Keratinocyte (primary cell): ENCODE measurements around the gene RIBC1. TPM values are rescaled to one million over a fixed set of nuclear protein-coding genes. Genes with fewer than 3 reads are reported as not detected.

Experiments used
- DNase-seq: peaks from one replicate; pipeline ENCODE4 v3.0.0-alpha.2; 2011; ENCODE audit warnings: low read depth, missing footprints, low spot score
- FAIRE-seq: peaks from 2 replicates; lab custom pipeline; 2011; peaks lifted over from hg19 to GRCh38; lab: Jason Lieb, UNC
- H2AFZ ChIP-seq: 2 replicates; pipeline ENCODE4 v1.6.0; 2012; ENCODE audit warnings: low read length, control low read depth, inconsistent platforms; ENCODE audit not compliant: control insufficient read depth
- H3K27ac ChIP-seq: 2 replicates; pipeline ENCODE4 v1.5.1; 2011; ENCODE audit warnings: low read length; ENCODE audit not compliant: control insufficient read depth, insufficient read depth
- H3K27me3 ChIP-seq: 3 replicates; pipeline ENCODE4 v1.6.0; 2011; ENCODE audit warnings: low read length; ENCODE audit not compliant: control insufficient read depth, insufficient read depth; ENCODE audit errors: extremely low read depth
- H3K36me3 ChIP-seq, 2 experiments: 2 replicates in 1 of 2; 3 replicates in 1 of 2; pipeline ENCODE4 v1.5.1; 2011; ENCODE audit warnings: low read length in 2 of 2, mild to moderate bottlenecking in 1 of 2; ENCODE audit not compliant: control insufficient read depth in 2 of 2, insufficient read depth in 2 of 2; ENCODE audit errors: extremely low read depth in 1 of 2
- H3K4me1 ChIP-seq: 3 replicates; pipeline ENCODE4 v1.5.1; 2011; ENCODE audit warnings: low read length; ENCODE audit not compliant: control insufficient read depth, insufficient read depth; ENCODE audit errors: extremely low read depth
- H3K4me2 ChIP-seq: 3 replicates; pipeline ENCODE4 v1.6.0; 2011; ENCODE audit warnings: low read depth, low read length; ENCODE audit not compliant: control insufficient read depth, insufficient read depth; ENCODE audit errors: extremely low read depth
- H3K4me3 ChIP-seq, 3 experiments: fragments of 200-600 bp in 1 of 3; sonication (generic) in 1 of 3; 2 replicates in 2 of 3; 3 replicates in 1 of 3; pipeline ENCODE4 v1.5.1; 2011 to 2016; ENCODE audit warnings: low read length in 3 of 3, mild to moderate bottlenecking in 3 of 3, control low read depth in 2 of 3, inconsistent platforms in 1 of 3, low read depth in 1 of 3, mixed read lengths in 1 of 3, mixed run types in 1 of 3, moderate library complexity in 1 of 3; ENCODE audit not compliant: control insufficient read depth in 2 of 3, insufficient read depth in 2 of 3; ENCODE audit errors: extremely low read depth in 1 of 3
- H3K79me2 ChIP-seq: 2 replicates; pipeline ENCODE4 v1.6.0; 2012; ENCODE audit warnings: low read length; ENCODE audit not compliant: control insufficient read depth, insufficient read depth
- H3K9ac ChIP-seq: 3 replicates; pipeline ENCODE4 v1.6.0; 2011; ENCODE audit warnings: low read length; ENCODE audit not compliant: control insufficient read depth, insufficient read depth; ENCODE audit errors: extremely low read depth
- H3K9me1 ChIP-seq: 3 replicates; pipeline ENCODE4 v1.6.0; 2011; ENCODE audit warnings: low read length; ENCODE audit not compliant: control insufficient read depth, insufficient read depth; ENCODE audit errors: extremely low read depth
- H3K9me3 ChIP-seq: 2 replicates; pipeline ENCODE4 v1.5.1; 2012; ENCODE audit warnings: low read depth, low read length; ENCODE audit not compliant: control insufficient read depth
- H4K20me1 ChIP-seq: 3 replicates; pipeline ENCODE4 v1.6.0; 2011; ENCODE audit warnings: low read length; ENCODE audit not compliant: control insufficient read depth, insufficient read depth; ENCODE audit errors: extremely low read depth
- CTCF ChIP-seq, 3 experiments: IDR thresholded peaks in 1 of 3; conservative IDR thresholded peaks in 1 of 3; optimal IDR thresholded peaks in 1 of 3; 2 replicates in 2 of 3; 3 replicates in 1 of 3; pipeline versions ENCODE3 to v1.5.1; 2011; ENCODE audit warnings: low read length in 3 of 3, mild to moderate bottlenecking in 3 of 3, moderate library complexity in 2 of 3, control low read depth in 1 of 3, inconsistent platforms in 1 of 3; ENCODE audit not compliant: insufficient read depth in 2 of 3; ENCODE audit errors: extremely low read depth in 1 of 3
- EZH2 ChIP-seq: IDR thresholded peaks from one replicate; pipeline ENCODE4 v1.6.1; 2012; ENCODE audit warnings: inconsistent platforms, mild to moderate bottlenecking, low read length, moderate library complexity
- dilution Hi-C: fragments of 300-500 bp; cut with MboI; formaldehyde crosslinking; loops from one replicate; pipeline ENCODE4 v1.7.0; 2020; ENCODE audit warnings: low sequenced_read_pairs; ENCODE audit not compliant: extremely low pct_ligation_motif_present
- polyA plus RNA-seq, 5 experiments: library from polyadenylated mRNA; depleted of rRNA in 3 of 5; stranded (reverse) in 3 of 5; stranded (forward) in 1 of 5; unstranded in 1 of 5; fragments of >200 nt; gene quantifications; 1 replicate in 1 of 5; 2 replicates in 3 of 5; 3 replicates in 1 of 5; pipeline versions ENCODE4 v1.2.1 to v1.2.3, GENCODE V29; 2011 to 2012; ENCODE audit warnings: missing spikeins in 2 of 5, low read depth in 1 of 5, low replicate concordance in 1 of 5

Gene RIBC1
- polyA plus RNA-seq, 1 donor (not counting 4 experiments of a cell fraction or from before 2014, with no cell fraction given): 0.42 TPM

GRCh38 chrX:53433651-53434639 lies 11.3 kb downstream of the RIBC1 start, which contains the start of gene HSD17B10:
TSS of gene HSD17B10 (minus strand) at chrX:53434370. CDS start at chrX:53434345, 25 bp downstream.
- peak within 1 kb of the TSS; percentile 54 to 75 (median 74) for H3K4me3 ChIP-seq
- FAIRE-seq: no peak
- peak within 1 kb of the TSS; percentile 86 for H3K4me2 ChIP-seq
- peak within 1 kb of the TSS; percentile 73 for H2AFZ ChIP-seq
- peaks cover 4% of the 10 kb centered on the region for H3K4me1 ChIP-seq
- DNase-seq: no peak
- H3K9ac ChIP-seq: peak within 1 kb of the TSS; percentile 79
- peaks cover 6 to 8% of the 10 kb centered on the region in 2 experiments for H3K36me3 ChIP-seq
- H3K27ac ChIP-seq: peak within 1 kb of the TSS; percentile 58
- TF ChIP-seq EZH2: no peak
- TF ChIP-seq CTCF (optimal IDR thresholded peaks at IDR 0.05 in 1 of 3, IDR thresholded peaks at IDR 0.05 in 1 of 3, conservative IDR thresholded peaks at IDR 0.05 in 1 of 3; ENCODE audit: extremely low read depth in 1 of 3, insufficient read depth in 2 of 3, low read length in 3 of 3): no peak
- no peaks in the 10 kb centered on the region for H3K27me3 ChIP-seq
- dilution Hi-C loops: no loop called here
- H3K9me3 ChIP-seq: no peaks in the 10 kb centered on the region
- no peaks in the 10 kb centered on the region for H3K9me1 ChIP-seq
- H4K20me1 ChIP-seq: no peaks in the 10 kb centered on the region
- H3K79me2 ChIP-seq: peaks cover 9% of the 10 kb centered on the region

- no peak for TF ChIP-seq EZH2
- TF ChIP-seq CTCF (optimal IDR thresholded peaks at IDR 0.05 in 1 of 3, IDR thresholded peaks at IDR 0.05 in 1 of 3, conservative IDR thresholded peaks at IDR 0.05 in 1 of 3; ENCODE audit: extremely low read depth in 1 of 3, insufficient read depth in 2 of 3, low read length in 3 of 3): peak; percentile 90 to 93 (median 92)
- FAIRE-seq (peak; percentile 67), DNase-seq (no peak)
- Histone ChIP-seq H3K36me3 (peaks cover under 1 to 4% of the 10 kb centered on the region in 2 experiments), H3K79me2 (peaks cover 9% of the 10 kb centered on the region), H3K27me3 (no peaks in the 10 kb centered on the region), H3K4me2 (no peak overlapping the region), H3K4me3 (no peak overlapping the region), H3K9me1 (no peaks in the 10 kb centered on the region), H3K9me3 (no peaks in the 10 kb centered on the region), H2AFZ (no peak overlapping the region), H3K27ac (no peak overlapping the region), H4K20me1 (no peaks in the 10 kb centered on the region), H3K4me1 (peaks cover 10% of the 10 kb centered on the region), H3K9ac (no peak overlapping the region)
- dilution Hi-C loops: no loop called here
These were observed 13.3 kb downstream of the RIBC1 start for GRCh38 chrX:53435997-53436396.
